ENCODE results near the gene IQSEC2.

The IQSEC2 gene

DNA sequence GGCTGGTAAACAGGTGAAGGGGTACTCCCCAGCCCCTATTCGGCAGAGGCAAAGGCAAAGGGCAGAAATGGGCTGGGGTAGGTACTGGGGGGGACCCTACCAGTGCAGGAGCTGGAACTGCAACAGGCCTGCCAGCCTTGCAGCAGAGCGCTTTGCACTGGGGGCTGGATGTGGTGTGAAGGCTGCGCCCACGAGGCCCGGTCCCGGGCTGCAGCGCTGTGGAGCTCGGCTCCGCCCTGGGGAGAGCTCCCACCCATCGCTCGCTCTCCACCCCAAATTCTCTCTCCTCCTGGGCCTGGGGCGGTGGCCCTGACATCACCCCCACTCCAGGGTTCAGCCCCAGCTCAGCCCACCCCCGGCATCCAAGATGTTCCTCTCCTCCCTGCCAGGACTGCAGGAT lies 24.2 kb downstream of the IQSEC2 start:
- no peak overlapping the region for H3K27ac ChIP-seq (replicated peaks)
- no peak overlapping the region for H3K4me3 ChIP-seq (replicated peaks; ENCODE audit: insufficient read depth, low read length)
- DNase-seq (ENCODE audit: low read depth in 1 of 2, low spot score in 1 of 2): no peak
- H3K27me3 ChIP-seq (ENCODE audit: insufficient read depth, poor library complexity, severe bottlenecking): no peaks in the 10 kb centered on the region
- no peak for TF ChIP-seq GABPA (IDR thresholded peaks at IDR 0.05; ENCODE audit: low read depth)

DNA sequence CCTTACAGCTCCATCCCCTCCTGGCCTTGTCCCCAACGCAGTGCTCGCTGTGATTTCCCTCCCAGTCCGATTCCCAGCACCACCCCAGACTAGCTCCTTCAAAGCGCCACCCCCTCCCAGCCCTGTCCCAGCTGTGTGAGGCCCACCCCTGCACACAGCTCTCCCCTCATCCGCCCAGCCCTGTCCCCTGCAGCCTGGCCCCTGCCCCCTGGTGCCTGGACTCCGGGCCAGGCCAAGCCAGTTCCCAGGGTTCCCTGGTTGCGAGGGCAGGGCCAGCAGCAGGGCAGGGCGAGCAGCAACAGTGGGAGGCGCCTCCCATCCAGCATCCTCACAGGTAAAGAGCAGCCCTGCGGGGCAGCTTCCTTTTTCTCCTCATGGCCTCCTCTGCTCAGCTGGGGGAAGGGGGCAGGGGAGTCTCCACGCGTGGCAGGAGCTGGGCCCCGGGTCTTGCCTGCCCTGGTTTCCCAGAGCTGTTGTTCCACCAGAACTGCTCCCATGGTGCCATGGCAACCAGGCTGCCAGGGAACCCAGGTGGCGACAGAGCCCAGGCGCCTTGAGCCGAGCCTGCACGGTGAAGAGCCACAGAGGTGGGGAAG lies 24.8 kb downstream of the IQSEC2 start:
- no peak overlapping the region for H3K4me3 ChIP-seq (replicated peaks; ENCODE audit: insufficient read depth, low read length)
- no peak overlapping the region for H3K27ac ChIP-seq (replicated peaks)
- TF ChIP-seq SPI1 (IDR thresholded peaks at IDR 0.05; ENCODE audit: borderline replicate concordance, low read depth) (no peak), POLR2AphosphoS5 (IDR thresholded peaks at IDR 0.05; ENCODE audit: low read depth) (no peak), GABPA (IDR thresholded peaks at IDR 0.05; ENCODE audit: low read depth) (no peak), REST (IDR thresholded peaks at IDR 0.05; ENCODE audit: insufficient replicate concordance, low read depth) (no peak)
- DNase-seq (ENCODE audit: low read depth in 1 of 2, low spot score in 1 of 2): no peak
- no peaks in the 10 kb centered on the region for H3K27me3 ChIP-seq (ENCODE audit: insufficient read depth, poor library complexity, severe bottlenecking)

DNA sequence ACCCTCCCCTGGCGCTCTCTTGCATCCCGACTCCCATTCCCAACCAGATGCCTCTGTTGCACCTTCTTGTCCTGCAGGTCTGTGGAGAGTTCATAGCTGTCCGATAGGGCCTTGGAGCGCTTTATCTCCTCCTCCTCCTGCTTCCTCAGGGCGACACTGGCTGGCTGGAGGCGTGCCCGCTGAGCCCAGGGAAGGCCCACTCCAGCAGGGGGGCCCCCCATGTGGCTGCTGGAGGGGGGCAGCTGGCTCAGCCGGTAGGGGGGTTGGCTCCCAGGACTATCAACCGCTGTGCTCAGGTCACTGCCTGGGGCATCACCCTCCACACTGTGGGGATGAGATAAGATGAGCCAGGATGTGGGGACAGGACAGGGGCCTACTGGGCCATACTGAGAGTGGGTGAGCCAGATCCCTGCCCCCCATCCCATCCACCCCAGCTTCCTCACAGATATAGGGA lies 25.6 kb downstream of the IQSEC2 start:
- no peak for DNase-seq (ENCODE audit: low read depth in 1 of 2, low spot score in 1 of 2)
- TF ChIP-seq SPI1 (IDR thresholded peaks at IDR 0.05; ENCODE audit: borderline replicate concordance, low read depth) (no peak), GABPA (IDR thresholded peaks at IDR 0.05; ENCODE audit: low read depth) (no peak), POLR2AphosphoS5 (IDR thresholded peaks at IDR 0.05; ENCODE audit: low read depth) (no peak), CTCF (IDR thresholded peaks at IDR 0.05; ENCODE audit: insufficient read depth, low read length) (no peak), REST (IDR thresholded peaks at IDR 0.05; ENCODE audit: insufficient replicate concordance, low read depth) (no peak)
- H3K27me3 ChIP-seq (ENCODE audit: insufficient read depth, poor library complexity, severe bottlenecking): no peaks in the 10 kb centered on the region
- H3K4me3 ChIP-seq (replicated peaks; ENCODE audit: insufficient read depth, low read length): no peak overlapping the region
- no peak overlapping the region for H3K27ac ChIP-seq (replicated peaks)

DNA sequence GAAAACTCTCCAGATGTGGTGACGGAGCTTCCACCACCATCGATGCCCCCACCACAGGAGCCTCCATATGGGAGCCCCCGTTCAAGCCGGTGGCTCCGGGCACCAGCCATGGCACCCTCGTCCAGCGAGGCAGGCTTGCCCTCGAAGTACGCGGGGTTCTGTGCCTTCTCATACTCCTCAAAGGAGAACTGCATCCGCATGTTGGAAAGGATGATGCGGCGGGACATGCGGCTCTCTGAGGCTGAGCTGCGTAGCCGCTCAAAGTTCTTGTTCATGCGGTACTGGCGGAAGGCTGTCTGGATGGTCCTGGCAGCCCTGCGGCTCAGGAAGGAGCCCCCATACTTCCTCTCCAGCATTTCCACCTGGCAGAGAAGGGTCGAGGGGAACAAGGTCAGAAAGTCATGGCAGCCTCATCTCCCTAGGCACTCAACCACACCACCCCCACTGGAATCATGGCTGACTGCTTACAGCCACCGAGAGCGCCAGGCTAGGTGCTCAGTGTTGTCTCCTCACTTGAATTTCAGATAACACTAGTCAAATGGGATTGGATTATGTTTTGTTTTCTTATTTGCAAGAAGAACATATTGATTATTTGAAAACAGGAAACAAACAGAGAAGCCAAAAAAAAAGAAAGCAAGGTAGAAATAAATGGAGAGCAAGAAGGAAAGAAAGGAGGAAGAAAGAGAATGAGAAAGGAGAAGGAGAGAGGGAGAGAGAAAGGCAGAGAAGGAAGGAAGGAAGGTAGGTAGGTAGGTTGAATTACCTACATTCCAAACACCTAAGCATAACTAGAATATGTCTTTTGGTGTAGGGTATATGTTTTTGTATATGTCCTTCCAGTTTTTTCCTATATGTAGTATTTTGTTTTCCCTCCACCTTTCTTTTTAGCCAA lies 26.6 kb downstream of the IQSEC2 start:
- DNase-seq (ENCODE audit: low read depth in 1 of 2, low spot score in 1 of 2): no peak
- H3K27me3 ChIP-seq (ENCODE audit: insufficient read depth, poor library complexity, severe bottlenecking): no peaks in the 10 kb centered on the region
- TF ChIP-seq SPI1 (IDR thresholded peaks at IDR 0.05; ENCODE audit: borderline replicate concordance, low read depth) (no peak), GABPA (IDR thresholded peaks at IDR 0.05; ENCODE audit: low read depth) (no peak), REST (IDR thresholded peaks at IDR 0.05; ENCODE audit: insufficient replicate concordance, low read depth) (no peak), CTCF (IDR thresholded peaks at IDR 0.05; ENCODE audit: insufficient read depth, low read length) (no peak), POLR2AphosphoS5 (IDR thresholded peaks at IDR 0.05; ENCODE audit: low read depth) (no peak)
- no peak overlapping the region for H3K4me3 ChIP-seq (replicated peaks; ENCODE audit: insufficient read depth, low read length)
- H3K27ac ChIP-seq (replicated peaks): no peak overlapping the region

All from HL-60 (cell line).